Measurements from ENCODE around the gene FOXJ3.

FOXJ3 gene

GRCh38 chr1:42317308-42317707, 17.7 kb downstream of the FOXJ3 start:
- no peak for DNase-seq (ENCODE audit: extremely low spot score)
- TF ChIP-seq CTCF (IDR thresholded peaks at IDR 0.05; ENCODE audit: control extremely low read depth, extremely low read depth, low read depth, missing control alignments): no peak
- ChIA-PET CTCF (interaction anchor here (0.9 to 1.9 kb wide), 5 partner anchors 11 to 144 kb away, joined by 3 read pairs; no protein-coding TSS in a partner anchor), POLR2A (no interaction called here)

- POLR2A ChIA-PET: no interaction called here
- no peak for DNase-seq (ENCODE audit: extremely low spot score)
- no peak for TF ChIP-seq CTCF (IDR thresholded peaks at IDR 0.05; ENCODE audit: control extremely low read depth, extremely low read depth, low read depth, missing control alignments)
- CTCF ChIA-PET: interaction anchor here (0.9 to 1.9 kb wide), 8 partner anchors 9 to 143 kb away, joined by 3 to 4 read pairs (median 3); no protein-coding TSS in a partner anchor
Observed at GRCh38 chr1:42316292-42316691, 18.7 kb downstream of the FOXJ3 start.

GRCh38 chr1:42315500-42315899, 19.5 kb downstream of the FOXJ3 start:
- POLR2A ChIA-PET: no interaction called here

GRCh38 chr1:42313970-42314369, 21.1 kb downstream of the FOXJ3 start:
- TF ChIP-seq CTCF (IDR thresholded peaks at IDR 0.05; ENCODE audit: control extremely low read depth, extremely low read depth, low read depth, missing control alignments): no peak
- POLR2A ChIA-PET: no interaction called here
- CTCF ChIA-PET: interaction anchor here (0.8 to 1.7 kb wide), 2 partner anchors 19 to 141 kb away, joined by 3 to 7 read pairs; no protein-coding TSS in a partner anchor
- no peak for DNase-seq (ENCODE audit: extremely low spot score)

More at GRCh38 chr1:42315500-42315899, 19.5 kb downstream of the FOXJ3 start:
- TF ChIP-seq CTCF (IDR thresholded peaks at IDR 0.05; ENCODE audit: control extremely low read depth, extremely low read depth, low read depth, missing control alignments): no peak
- DNase-seq (ENCODE audit: extremely low spot score): no peak
- CTCF ChIA-PET: interaction anchor here (0.7 to 1.5 kb wide), 2 partner anchors 8 to 10 kb away, joined by 3 to 4 read pairs; no protein-coding TSS in a partner anchor

- no peak for DNase-seq (ENCODE audit: extremely low spot score)
- ChIA-PET POLR2A (no interaction called here), CTCF (interaction anchor here (1.7 kb wide), 1 partner anchor 139 kb away, joined by 7 read pairs; no protein-coding TSS in a partner anchor)
- TF ChIP-seq CTCF (IDR thresholded peaks at IDR 0.05; ENCODE audit: control extremely low read depth, extremely low read depth, low read depth, missing control alignments): no peak
Observed at GRCh38 chr1:42312576-42313212, 22.3 kb downstream of the FOXJ3 start.

GRCh38 chr1:42311897-42312296, 23.1 kb downstream of the FOXJ3 start:
- POLR2A ChIA-PET: no interaction called here
- no peak for TF ChIP-seq CTCF (IDR thresholded peaks at IDR 0.05; ENCODE audit: control extremely low read depth, extremely low read depth, low read depth, missing control alignments)
- CTCF ChIA-PET: interaction anchor here (1.0 kb wide), 1 partner anchor 10 kb away, joined by 3 read pairs; no protein-coding TSS in a partner anchor
- DNase-seq (ENCODE audit: extremely low spot score): no peak

Measured in GM10248 (cell line).